Endodermal cell (in vitro differentiated cells): ENCODE results near the gene FXR1. TPM values are rescaled to one million over a fixed set of nuclear protein-coding genes. Genes with fewer than 3 reads are reported as not detected.

Experiments
- DNase-seq: peaks from one replicate; pipeline ENCODE4 v3.0.0-alpha.2; 2017
- H3K27ac ChIP-seq: 2 replicates; pipeline ENCODE4 v1.5.1; 2013; ENCODE audit warnings: mild to moderate bottlenecking, low read depth, low read length, moderate library complexity
- H3K27me3 ChIP-seq: 2 replicates; pipeline ENCODE4 v1.6.1; 2013; ENCODE audit warnings: mild to moderate bottlenecking, low read length, moderate library complexity; ENCODE audit not compliant: insufficient read depth, control insufficient read depth, poor library complexity, severe bottlenecking
- H3K36me3 ChIP-seq: 2 replicates; pipeline ENCODE4 v1.7.0; 2013; ENCODE audit warnings: mild to moderate bottlenecking, low read length, moderate library complexity; ENCODE audit not compliant: control insufficient read depth, insufficient read depth
- H3K4me1 ChIP-seq: one replicate; pipeline ENCODE4 v1.7.0; 2013; ENCODE audit warnings: low read length; ENCODE audit not compliant: control insufficient read depth, insufficient read depth
- H3K4me3 ChIP-seq: 2 replicates; pipeline ENCODE4 v1.5.1; 2013; ENCODE audit warnings: mild to moderate bottlenecking, low read length, moderate library complexity
- H3K9ac ChIP-seq: 2 replicates; pipeline ENCODE4 v1.6.1; 2013; ENCODE audit warnings: mild to moderate bottlenecking, low read length, moderate library complexity; ENCODE audit not compliant: poor library complexity, severe bottlenecking; ENCODE audit errors: extremely low read depth
- H3K9me3 ChIP-seq: 2 replicates; pipeline ENCODE4 v1.6.1; 2013; ENCODE audit warnings: mild to moderate bottlenecking, low read length, moderate library complexity; ENCODE audit not compliant: control insufficient read depth
- H3K27ac Mint-ChIP-seq: 2 replicates; pipeline ENCODE4 v1.8.0; 2020; ENCODE audit warnings: mixed read lengths
- H3K27me3 Mint-ChIP-seq: 2 replicates; pipeline ENCODE4 v1.8.0; 2021; ENCODE audit warnings: mild to moderate bottlenecking, mixed read lengths; ENCODE audit not compliant: insufficient read depth
- H3K36me3 Mint-ChIP-seq: 2 replicates; pipeline ENCODE4 v1.8.0; 2020; ENCODE audit warnings: low read depth, mixed read lengths
- H3K4me1 Mint-ChIP-seq: 2 replicates; pipeline ENCODE4 v1.8.0; 2020; ENCODE audit warnings: mixed read lengths
- H3K4me3 Mint-ChIP-seq: 2 replicates; pipeline ENCODE4 v1.8.0; 2020; ENCODE audit warnings: mild to moderate bottlenecking, moderate library complexity, mixed read lengths
- H3K9me3 Mint-ChIP-seq: 2 replicates; pipeline ENCODE4 v1.8.0; 2020; ENCODE audit warnings: mild to moderate bottlenecking, mixed read lengths
- WGBS, 2 experiments: methylation state at CpG; one replicate each; pipeline versions ENCODE4 v1.1.5 to v1.1.7; 2013; ENCODE audit warnings: missing lambda C conversion rate in 2 of 2, mixed read lengths in 1 of 2; ENCODE audit not compliant: insufficient coverage in 1 of 2, insufficient read length in 1 of 2; 5-methylcytosine and 5-hydroxymethylcytosine counted together
- total RNA-seq, 2 donors: library from RNA; stranded (reverse); fragmentation: NEBNext Ultra II Directional in 1 of 2; extraction: Animal tissue kit (Norgen Biotek cat#: 25700) in 1 of 2; gene quantifications; 2 replicates in 1 of 2; 3 replicates in 1 of 2; pipeline ENCODE4 v1.2.1, GENCODE V29; 2021
- TF ChIP-seq, protein P1 (sequence below): fragments of 200-600 bp; sonication (generic); conservative IDR thresholded peaks from 2 replicates; pipeline ENCODE4 v1.5.0; 2021; ENCODE audit warnings: antibody characterized with exemption, mild to moderate bottlenecking

FXR1 gene
- total RNA-seq, 2 donors from 2014 or later = 252 to 298 TPM

DNA sequence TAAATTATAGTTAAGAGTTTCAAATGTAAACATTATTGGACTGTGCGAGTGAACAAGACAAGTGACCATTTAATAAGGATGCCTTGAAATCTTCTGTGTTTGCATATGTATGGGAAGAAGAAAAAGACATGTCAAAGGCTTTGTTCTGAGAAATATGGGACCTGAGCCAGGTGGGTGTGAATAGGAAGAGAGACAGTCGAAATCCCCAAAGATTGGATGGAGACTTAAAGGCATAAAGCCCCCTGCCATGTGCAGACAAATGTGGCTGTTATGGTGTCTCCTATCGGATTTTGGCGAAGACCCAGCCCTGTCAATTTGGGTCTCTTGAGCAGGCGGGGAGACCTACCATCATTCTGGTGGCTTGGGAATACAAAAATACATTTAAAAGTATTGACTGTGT lies 16.9 kb downstream of the FXR1 start:
- Histone ChIP-seq H3K4me1 (no peaks in the 10 kb centered on the region), H3K4me3 (no peak overlapping the region), H3K9me3 (no peaks in the 10 kb centered on the region), H3K36me3 (peaks cover 35% of the 10 kb centered on the region), H3K27ac (no peak overlapping the region), H3K27me3 (no peaks in the 10 kb centered on the region), H3K9ac (no peak overlapping the region)
- H3K27me3 Mint-ChIP-seq = no peaks in the 10 kb centered on the region
- peaks cover 2% of the 10 kb centered on the region for H3K9me3 Mint-ChIP-seq
- no peak overlapping the region for H3K27ac Mint-ChIP-seq
- TF ChIP-seq, protein P1, sequence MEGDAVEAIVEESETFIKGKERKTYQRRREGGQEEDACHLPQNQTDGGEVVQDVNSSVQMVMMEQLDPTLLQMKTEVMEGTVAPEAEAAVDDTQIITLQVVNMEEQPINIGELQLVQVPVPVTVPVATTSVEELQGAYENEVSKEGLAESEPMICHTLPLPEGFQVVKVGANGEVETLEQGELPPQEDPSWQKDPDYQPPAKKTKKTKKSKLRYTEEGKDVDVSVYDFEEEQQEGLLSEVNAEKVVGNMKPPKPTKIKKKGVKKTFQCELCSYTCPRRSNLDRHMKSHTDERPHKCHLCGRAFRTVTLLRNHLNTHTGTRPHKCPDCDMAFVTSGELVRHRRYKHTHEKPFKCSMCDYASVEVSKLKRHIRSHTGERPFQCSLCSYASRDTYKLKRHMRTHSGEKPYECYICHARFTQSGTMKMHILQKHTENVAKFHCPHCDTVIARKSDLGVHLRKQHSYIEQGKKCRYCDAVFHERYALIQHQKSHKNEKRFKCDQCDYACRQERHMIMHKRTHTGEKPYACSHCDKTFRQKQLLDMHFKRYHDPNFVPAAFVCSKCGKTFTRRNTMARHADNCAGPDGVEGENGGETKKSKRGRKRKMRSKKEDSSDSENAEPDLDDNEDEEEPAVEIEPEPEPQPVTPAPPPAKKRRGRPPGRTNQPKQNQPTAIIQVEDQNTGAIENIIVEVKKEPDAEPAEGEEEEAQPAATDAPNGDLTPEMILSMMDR = no peak
- peaks cover 21% of the 10 kb centered on the region for H3K36me3 Mint-ChIP-seq
- WGBS, 2 experiments = 95 to 100% methylated on average over 4 to 5 of the region's 5 CpGs
- H3K4me3 Mint-ChIP-seq = no peak overlapping the region
- peaks cover 17% of the 10 kb centered on the region for H3K4me1 Mint-ChIP-seq
- DNase-seq = no peak

DNA sequence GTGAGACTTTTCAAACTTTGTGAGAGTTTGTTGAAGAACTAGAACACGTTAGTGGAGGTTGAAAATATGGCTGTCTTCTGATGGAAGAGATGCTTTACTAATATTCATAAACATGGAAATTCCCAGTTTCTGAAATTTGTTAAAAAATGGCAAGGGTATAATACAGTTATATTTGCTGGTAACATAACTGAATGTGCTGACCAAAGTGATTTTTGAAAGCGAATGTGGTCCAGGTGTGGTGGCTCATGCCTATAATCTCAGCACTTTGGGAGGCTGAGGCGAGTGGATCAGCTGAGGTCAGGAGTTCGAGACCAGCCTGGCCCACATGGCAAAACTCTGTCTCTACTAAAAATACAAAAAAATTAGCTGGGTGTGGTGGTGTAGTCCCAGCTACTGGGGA lies 18.1 kb downstream of the FXR1 start:
- H3K4me3 Mint-ChIP-seq = no peak overlapping the region
- H3K9me3 Mint-ChIP-seq = peaks cover 2% of the 10 kb centered on the region
- H3K27ac Mint-ChIP-seq = no peak overlapping the region
- no peaks in the 10 kb centered on the region for H3K27me3 ChIP-seq
- H3K9me3 ChIP-seq = no peaks in the 10 kb centered on the region
- WGBS, 2 experiments = 92 to 98% methylated on average over 2 to 4 of the region's 4 CpGs
- no peaks in the 10 kb centered on the region for H3K27me3 Mint-ChIP-seq
- H3K36me3 ChIP-seq = peaks cover 46% of the 10 kb centered on the region
- no peak for DNase-seq
- peaks cover 31% of the 10 kb centered on the region for H3K36me3 Mint-ChIP-seq
- H3K27ac ChIP-seq = no peak overlapping the region
- no peak overlapping the region for H3K9ac ChIP-seq
- no peak overlapping the region for H3K4me3 ChIP-seq
- H3K4me1 ChIP-seq = no peaks in the 10 kb centered on the region
- peaks cover 13% of the 10 kb centered on the region for H3K4me1 Mint-ChIP-seq
- TF ChIP-seq, protein P1 = no peak

- Histone ChIP-seq H3K9me3 (no peaks in the 10 kb centered on the region), H3K9ac (no peak overlapping the region), H3K27me3 (no peaks in the 10 kb centered on the region), H3K4me3 (no peak overlapping the region), H3K36me3 (peaks cover 63% of the 10 kb centered on the region), H3K4me1 (no peaks in the 10 kb centered on the region), H3K27ac (no peak overlapping the region)
- Mint-ChIP-seq H3K27me3 (no peaks in the 10 kb centered on the region), H3K4me3 (no peak overlapping the region), H3K4me1 (peaks cover 4% of the 10 kb centered on the region), H3K27ac (no peak overlapping the region), H3K36me3 (peaks cover 40% of the 10 kb centered on the region), H3K9me3 (peaks cover 2% of the 10 kb centered on the region)
- TF ChIP-seq, protein P1 = no peak
- 75% methylated on average over 1 of the region's 1 CpG; no CpG with 5 or more reads in 1 of the 2 experiments for WGBS, 2 experiments
- DNase-seq = no peak
Measured at GRCh38 chr3:180932819-180933218, 20.3 kb downstream of the FXR1 start.
